ENCODE data around the gene NAA10. TPM values are rescaled to one million over a fixed set of nuclear protein-coding genes. Genes with fewer than 3 reads are reported as not detected.

Gene NAA10
- polyA plus RNA-seq, 1 donor = 62.1 TPM

DNA sequence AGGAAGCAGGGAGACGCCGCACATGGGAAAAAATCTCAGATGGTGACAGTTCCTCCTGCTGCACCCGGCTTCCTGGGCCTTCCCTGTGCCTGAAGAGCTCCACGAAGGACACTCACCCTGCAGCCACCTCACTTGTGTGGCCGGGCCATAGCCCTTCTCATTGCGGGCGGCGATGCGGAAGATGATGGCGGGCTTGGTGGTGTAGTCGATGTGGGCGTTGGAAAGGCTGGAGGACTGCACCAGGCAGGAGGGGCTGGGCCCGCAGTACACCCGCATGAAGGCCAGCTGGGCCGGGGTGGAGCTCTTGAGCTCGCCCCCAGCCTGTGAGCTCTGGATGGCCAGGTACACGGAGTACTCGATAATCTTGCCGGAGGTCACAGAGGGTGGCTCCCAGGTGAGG lies 15.3 kb upstream of the NAA10 start:
- no peak for DNase-seq

DNA sequence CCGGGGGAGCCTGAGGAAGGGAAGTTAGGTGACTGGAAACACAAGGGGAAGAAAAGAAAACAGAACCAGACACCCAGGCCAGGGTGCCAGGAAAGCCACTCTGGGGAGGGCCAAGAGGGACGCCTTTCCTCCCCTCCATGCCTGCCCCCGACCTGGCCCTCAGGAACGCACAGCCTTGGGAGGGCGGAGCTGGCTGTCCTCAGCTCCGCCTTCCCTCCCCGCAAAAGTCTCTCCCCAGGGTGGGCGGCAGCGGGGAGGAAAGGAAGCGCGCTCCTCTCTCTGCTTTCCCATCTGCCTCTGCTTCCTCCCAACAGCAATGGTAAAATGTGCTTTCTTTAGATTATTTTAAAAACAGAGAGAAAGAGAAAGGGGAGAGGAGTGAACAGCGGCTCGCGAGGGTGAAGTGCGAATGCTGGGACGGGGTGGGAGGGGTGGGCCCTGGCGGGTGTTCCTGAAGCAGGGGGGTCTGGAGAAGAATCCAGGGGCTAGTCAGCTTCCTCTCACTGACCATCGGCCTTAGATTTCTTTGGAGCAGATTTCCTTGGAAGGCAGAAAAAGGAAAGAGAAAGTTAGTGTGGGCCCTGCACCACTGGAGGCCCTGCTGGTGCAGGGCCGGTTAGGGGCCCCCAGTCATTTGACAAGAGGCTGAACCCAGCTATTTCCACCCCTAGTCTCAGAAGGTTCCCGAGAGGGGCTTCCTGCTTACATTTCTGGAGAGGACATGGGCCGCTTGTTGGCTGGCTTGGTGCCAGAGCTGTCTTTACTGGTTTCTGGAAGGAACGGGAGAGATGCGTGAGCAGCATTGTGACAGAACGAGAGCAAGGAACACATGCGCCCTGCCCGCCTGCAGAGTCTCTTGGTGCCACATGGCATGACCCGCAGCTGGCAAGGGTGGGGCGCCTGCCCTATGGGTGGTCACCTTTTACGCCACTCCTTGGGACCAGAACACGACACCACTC lies 14.3 kb upstream of the NAA10 start:
- DNase-seq = no peak

DNA sequence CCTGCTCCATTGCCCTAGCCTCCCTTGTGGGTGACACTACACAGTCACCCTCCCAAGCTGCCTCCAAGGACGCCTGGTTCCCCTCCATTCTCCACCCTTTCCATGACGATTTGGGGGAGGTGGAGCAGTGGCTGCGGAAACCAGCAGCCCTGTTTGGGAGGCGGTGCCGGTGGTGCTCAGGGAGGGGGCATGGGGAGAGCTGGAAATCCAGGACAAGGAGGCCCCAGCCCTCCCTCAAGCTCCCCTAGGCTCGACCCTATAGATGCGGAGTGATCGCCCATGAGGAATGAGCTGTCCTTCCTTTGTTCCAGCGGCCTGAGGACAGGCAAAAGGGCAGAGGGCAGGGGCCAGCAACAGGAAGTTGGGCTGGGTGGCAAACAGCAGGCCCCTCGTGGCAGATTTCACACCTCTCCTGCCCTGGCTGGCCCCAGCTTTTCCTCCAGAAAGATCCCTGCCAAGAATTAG lies 13.2 kb upstream of the NAA10 start:
- no peak for DNase-seq

DNA sequence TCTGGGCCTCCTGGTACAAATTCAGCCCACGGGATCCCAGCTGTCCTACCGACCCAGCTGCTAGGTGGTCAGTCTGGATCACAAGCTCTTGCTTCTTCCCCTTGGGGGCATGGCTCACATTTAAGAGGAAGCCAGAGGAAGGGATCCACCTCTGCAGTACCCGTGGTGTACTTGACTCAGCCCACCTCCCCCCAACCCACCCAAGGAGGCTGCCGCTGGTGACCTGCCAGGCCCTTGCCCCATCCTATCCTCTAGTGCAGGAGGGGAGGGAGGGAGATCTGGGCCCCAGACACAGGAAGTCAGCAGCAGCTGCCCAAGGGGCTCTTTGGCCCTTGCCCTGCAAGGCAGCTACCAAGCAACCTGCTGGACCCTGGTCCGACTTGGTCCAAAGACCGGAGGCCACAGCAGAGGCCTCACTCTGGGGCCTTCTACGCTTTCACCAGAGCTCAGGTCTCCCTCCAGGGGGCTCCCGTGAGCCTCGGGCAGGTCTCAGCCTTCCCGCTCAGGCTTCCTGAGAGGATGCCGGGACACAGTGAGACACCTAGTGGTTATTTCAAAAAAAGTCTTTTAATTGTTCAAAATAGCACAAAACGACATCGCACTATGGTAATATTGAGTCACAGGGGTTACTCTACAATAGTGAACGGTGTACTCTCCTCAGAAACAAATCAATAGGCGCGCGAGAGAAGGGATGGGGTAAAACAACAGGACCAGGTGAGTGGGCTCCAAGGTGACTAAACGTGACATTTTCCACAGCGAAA lies 12.4 kb upstream of the NAA10 start:
- DNase-seq = no peak

DNA sequence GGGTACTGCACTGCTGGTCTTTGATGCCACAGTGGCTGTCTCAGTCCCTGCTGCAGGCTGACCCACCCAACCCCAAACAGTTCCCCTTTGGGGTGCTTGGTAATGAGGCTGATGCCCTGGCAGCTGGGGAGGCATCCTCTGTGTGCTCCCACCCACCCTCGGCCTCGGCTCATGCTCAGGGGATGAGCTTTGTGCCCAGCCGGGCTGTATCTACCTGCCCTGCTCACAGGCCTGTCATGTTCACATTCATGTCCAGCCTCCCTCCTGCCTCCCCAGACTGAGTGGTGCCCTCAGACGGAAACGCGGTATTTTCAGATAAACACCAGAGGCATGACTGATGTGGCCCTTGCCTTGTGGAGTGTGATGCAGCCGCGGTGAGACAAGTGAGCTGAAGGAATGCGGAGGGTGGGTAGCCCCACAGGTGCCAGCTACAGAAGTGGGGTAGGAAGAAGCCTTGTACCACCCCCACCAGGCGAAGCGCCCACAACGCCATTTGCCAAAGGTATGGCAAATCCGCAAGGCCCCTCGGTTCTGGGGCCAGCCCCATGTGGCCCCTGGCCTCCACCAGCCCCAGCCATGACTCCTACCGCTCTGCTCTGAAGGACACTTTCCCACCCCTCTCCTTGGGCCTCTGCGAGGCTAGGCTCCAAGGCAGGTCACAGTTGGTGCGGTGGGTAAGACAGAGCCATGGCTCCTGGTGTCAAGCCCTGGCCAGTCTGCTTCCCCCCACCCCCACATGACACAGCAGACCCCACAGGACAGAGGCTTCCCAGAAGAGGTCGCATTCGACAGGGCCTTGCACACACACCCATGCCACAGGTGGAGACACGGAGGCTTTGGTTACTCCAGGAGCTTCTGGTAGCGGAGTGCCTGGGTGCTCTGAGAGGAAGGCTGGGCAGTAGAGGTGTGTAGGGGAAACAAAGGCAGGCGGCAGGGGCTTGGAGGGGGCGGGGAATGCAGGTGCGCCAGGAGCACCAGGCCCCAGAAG lies 11.4 kb upstream of the NAA10 start:
- DNase-seq = no peak

DNA sequence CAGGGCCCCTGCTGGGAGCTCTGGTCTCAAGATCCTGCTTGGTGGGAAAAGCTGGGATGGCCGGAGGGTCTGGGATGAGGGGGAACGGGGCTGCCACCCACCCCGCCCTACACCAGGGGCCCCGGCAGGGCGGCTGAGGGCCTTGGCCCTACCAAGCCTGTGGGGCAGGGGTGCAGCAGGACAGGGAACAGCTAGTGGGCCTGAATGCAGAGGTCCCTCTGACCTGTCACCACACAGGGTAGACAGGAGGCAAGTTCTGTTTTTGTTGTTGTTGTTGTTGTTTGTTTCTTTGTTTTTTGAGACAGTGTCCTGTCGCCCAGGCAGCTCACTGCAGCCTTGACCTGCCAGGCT lies 9.9 kb upstream of the NAA10 start:
- DNase-seq = no peak

DNA sequence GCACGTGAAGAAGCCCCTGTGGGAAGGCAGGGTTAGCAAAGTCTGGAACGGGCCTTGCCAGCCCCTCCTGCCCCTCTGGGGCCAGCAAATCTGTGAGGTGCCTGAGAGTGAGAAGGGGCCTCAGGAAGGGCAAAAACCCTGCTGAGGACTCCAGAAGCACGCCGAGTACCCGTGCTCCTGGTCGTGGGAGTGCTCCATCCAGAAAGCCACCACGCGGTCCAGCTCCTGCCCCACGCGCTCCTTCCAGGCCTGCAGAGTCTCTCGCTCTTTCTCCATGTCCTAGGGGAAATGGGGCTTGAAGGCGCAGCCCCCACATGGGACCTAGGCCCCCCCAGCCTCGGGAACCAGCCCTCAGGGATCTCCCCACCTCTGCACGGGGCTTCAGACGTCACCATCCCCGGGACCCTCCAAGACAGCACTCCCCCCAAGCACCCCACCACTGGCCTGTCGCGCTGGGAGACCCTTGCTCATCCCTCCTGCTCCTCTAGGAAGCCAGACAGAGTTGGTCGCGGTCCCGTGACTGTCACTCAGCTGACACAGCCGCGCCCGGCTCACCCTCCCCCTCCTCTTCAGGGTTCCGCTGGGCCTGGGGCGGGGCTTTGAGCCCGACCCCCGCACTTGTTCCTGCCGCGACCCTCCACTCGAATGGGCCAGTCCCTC lies 9.4 kb upstream of the NAA10 start, which contains the start of gene RENBP:
Gene RENBP (minus strand): TSS at position 504 of the 660 bp plus-strand sequence. CDS start 33 bp downstream, at position 471.
- DNase-seq = no peak

DNA sequence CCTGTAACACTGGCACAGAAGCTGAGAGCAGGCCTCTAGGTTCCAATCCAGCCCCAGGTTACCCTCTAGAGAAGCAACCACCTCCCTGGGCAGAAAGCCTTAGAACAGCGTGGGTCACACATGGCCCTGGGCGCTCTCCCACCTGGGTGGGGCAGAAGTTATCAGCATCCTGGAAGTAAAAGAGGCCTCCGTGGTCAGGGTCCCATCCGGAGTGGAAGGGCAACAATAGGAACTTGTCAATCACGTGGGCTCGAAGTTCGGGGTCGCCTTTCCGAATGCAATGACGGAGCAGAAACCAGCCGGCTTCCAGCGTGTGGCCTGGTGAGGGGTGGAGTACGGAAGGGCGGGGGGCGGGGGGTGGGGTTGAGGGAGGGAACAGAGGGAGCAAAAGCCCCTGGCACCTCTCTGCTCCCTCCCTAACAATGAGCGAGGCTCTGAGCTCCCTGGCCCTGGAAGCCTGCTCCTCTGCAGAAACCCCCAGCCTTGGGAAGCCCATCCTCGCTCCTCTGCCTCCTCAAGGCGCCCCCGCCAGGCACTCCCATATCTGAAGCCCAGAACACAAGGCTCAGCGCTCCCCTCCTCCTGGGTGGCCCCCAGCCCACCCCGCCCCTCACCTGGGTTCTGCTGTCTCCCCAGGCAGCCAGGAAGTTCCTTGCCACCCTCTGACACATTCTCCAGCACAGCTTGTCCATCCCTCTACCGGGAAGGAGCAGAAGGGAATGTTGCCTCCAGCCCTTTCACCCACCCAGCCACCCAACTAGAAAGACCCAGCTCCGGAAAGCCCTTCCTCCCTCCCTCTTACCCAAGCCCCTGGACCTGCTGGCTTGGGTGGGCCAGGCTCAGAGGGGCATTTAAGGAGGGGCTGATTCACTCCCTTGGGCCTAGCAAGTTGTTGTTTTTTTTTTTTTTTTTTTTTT lies 6.8 kb upstream of the NAA10 start:
- DNase-seq = no peak

DNA sequence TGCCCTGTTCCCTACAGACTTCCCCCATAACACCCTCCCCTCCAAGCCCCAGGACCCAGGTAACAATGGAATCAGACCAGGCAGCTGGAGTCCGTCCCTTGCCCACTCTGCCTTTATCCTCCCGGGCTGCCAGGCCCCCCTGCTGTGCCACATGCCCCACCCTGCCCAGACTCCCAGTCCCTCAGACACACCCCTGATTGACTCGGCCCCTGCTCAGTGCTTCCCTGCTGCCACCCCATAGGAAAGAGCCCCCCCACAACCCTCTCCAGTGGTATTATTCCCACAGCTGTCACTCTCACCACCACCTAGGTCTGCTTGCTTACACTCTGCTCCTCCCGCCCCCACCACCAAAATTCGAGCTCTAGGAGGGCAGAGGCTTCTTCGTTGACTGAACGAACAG lies 4.7 kb upstream of the NAA10 start:
- DNase-seq = no peak

DNA sequence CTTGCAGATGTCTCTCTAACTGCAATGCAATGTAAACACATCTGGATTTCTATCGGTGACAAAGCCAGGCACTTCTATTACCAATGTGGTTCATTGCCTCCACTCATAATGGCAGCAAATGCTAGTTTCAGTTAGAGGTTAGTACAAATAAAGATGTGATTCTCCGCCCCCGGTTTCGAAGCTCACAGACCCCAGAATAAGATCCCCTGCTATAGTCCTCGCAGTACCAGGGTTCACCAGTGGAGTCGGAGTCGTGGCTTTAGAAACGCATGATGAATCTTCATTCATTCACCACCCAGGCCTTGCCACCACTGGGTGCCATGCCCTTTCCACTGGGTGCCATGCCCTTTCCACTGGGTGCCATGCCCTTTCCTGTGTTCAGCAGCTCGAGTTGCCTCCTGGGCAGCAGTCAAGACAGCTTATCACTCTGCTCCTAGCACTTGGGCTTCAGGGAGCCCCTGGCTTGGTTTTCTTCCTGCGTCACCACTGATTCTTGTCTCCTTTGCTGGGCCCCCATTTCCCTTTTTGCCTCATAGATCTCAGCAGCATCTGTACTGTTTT lies 3.5 kb upstream of the NAA10 start:
- DNase-seq = no peak

DNA sequence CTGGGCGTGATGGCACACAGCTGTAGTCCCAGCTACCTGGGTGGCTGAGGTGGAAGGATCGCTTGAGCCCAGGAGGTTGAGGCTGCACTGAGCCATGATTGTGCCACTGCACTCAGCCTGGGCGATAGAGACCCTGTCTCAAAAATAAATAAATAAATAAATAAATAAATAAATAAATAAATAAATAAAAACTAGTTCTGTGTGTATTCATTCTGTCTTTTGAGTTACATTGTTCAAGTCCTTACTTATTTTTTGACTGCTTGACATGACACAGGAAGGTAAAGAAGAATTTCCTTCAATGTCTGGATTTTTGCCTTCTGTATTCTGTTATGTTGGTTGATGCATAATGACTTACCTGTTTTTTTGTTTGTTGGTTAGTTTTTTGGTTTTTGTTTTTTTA lies 2.2 kb upstream of the NAA10 start:
- DNase-seq = no peak

DNA sequence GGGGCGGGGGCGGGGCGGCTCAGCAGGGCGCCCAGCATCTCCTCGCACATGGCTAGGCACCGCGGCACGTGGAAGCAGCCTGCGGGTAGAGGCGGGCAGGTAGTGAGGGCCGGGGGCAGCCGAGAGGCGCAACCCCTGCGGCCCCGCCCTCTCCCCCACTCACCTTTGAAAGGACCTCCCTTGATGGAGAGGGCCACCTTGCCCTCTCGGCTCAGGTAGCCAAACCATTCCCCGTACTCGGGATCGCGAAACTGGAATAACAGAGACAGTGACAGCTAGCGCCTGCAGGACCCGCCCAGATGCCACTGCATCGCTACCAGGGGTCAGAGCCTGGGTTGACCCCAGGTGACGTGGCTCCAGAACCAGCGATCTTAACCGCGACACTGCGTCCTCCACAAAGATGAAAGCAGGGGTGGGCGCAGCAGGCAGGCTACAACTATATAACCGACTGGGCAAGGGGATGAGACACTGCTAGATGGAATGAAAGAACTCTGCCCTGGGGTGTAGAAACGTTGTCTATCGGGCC lies 552 bp upstream of the NAA10 start:
- no peak for DNase-seq

DNA sequence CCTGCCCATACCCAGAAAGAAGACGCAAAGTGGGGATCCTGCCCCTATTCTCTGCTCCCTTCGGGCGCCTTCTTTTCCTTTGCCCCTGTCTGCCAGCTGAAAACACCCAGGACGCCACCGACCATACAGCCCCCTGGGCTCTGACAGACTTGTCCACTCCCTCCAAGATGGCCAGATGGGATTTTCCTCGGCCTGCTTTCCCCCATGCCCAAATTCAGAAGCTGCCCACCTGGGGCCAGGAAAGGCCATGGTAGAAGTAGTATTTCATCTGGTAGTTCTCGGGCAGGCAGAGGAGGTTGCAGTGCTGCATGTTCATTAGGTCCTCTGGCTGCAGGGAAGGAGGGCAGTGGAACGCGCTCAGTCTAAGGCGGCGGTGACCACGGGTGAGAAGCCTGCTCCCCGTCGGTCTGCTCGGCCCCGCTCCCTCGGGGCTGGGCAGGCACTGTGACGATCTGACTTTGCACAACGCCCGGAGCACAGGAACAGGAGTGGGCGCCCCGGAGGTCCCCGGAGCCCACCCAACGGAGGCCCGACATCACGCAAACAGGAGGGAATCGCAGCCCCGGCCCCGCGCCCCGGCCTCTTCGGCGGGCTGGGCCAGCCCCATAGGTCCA lies 582 bp downstream of the NAA10 start:
- DNase-seq = no peak

DNA sequence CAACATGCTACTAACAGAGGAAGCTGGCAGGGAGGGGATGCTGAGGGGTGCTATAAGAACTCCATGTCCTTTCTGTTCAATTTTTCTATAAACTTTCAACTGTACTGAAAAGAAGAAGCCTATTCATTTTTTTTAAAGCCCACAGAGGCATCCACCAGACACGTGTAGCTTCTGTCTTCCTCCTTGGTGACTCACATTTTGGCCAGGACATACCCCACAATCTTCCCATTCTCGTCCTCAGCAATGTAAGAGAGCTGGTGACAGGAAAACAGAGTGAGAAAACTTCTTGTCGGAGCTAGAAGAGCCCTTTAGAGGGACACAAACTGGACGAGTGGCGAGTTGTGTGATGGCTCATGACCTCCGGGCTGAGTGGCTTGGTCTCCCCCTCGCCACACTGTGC lies 1.1 kb downstream of the NAA10 start:
- no peak for DNase-seq

DNA sequence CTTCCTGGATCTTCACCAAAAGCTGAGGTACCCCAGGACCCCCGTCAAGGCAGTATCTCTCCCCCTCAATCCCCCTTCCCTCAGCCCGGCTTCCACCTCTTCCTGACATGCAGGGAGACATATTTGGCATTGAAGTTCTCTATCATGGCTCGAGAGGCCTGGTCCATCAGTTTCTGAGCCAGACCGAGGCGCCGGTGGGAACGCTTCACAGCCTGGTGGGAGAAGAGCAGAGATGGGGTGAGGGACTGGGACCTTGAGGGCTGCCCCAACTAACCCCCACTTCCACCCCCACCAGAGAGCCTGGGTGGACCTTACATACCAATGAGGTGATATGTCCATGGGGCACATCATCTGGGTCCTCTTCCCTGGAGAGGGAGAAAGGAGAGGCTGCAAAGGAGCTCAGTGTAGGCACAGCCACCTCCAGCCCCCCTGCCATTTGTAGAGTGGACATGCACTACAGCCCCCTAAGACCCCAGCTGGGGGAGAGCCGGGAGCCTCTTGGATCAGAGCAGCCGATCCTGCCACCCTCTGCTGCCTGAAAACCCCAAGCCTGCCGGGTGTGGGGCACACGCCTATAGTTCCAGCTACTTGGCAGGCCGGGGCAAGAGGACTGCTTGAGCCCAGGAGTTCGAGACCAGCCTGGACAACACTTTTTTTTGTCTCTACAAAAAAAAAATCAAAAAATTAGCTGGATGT lies 2.5 kb downstream of the NAA10 start:
- DNase-seq = no peak

DNA sequence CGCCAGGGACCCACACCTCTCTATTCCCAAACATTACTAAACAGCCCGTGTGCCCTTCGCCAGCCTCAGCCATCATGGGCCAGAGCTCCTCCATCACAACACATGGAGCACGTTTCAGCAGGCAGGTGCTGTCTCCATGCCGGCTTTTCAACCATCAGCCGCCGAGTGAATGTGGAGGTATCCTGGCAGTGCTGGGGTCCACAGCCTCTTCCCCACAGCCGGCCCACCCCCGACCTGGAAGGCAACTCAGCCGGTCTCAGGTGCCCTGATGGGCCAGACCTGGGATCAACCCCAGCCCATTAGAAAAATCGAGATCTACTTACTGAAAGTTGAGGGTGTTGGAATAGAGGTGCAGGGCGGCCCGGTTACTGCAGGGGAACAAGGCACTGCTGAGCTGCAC lies 3.1 kb downstream of the NAA10 start:
- DNase-seq = no peak

DNA sequence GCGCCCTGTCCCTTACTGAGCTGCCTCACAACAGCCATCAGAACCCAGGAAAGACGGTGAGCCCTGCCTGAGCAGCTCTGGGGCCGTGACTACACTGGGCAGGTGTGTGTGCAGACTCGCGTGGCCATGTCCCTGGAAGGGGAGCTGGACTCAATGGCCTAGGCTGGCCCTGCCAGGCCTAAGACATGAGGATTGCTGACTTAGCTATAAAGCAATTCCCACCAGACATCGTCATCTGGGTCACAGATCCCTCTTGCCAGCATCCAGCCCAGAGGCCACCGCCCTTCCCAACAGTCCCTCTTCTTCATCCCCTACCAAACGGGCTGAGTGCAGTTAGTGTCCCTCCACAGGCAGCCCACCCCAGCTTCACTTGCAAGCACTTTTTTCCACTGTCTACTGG lies 3.7 kb downstream of the NAA10 start:
- no peak for DNase-seq
